Fibroblast of lung (primary cell): ENCODE data around the gene LRRK1.

ENCODE experiments used
- CTCF ChIP-seq, 2 donors: IDR thresholded peaks in 1 of 2; conservative IDR thresholded peaks in 1 of 2; 1 replicate in 1 of 2; 2 replicates in 1 of 2; pipeline ENCODE4 v1.5.1; 2011 to 2012; ENCODE audit warnings: low read length in 2 of 2, control low read depth in 1 of 2, inconsistent platforms in 1 of 2, low read depth in 1 of 2, mild to moderate bottlenecking in 1 of 2
- EZH2 ChIP-seq: IDR thresholded peaks from 2 replicates; pipeline ENCODE4 v1.5.1; 2012; ENCODE audit warnings: low read length, control low read depth, mild to moderate bottlenecking; ENCODE audit errors: missing control alignments

- no peak for TF ChIP-seq CTCF (conservative IDR thresholded peaks at IDR 0.05 in 1 of 2, IDR thresholded peaks at IDR 0.05 in 1 of 2; ENCODE audit: low read depth in 1 of 2, low read length in 2 of 2)
- TF ChIP-seq EZH2, result no peak
These were observed 151.5 kb downstream of the LRRK1 start for GRCh38 chr15:101070502-101071273.
